ENCODE results near the gene SEC14L5. TPM values are rescaled to one million over a fixed set of nuclear protein-coding genes. Genes with fewer than 3 reads are reported as not detected.

SEC14L5 gene
- total and polyA plus RNA-seq, 10 of the 15 experiments (the other 5 are each of a cell fraction or from before 2014, with no cell fraction given), result 0.01 TPM; not detected in 9

DNA sequence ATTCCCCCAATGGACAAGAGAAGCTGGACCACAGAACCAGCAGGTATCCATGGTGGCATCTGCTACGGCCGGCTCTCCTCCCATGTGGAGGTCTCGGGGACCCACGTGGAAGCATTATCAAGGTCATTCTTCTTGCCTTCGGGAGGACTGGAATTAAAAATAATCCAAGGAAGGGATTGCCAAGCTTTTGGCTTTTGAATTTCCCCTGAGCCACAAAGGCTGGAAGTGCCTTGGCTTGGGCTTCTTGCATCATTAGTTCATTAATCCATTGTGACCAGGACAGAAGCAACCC, 59.5 kb downstream of the SEC14L5 start:
- Histone ChIP-seq H3K4me1 (ENCODE audit: control insufficient read depth, insufficient read depth, low read length) (no peaks in the 10 kb centered on the region), H3K27me3 (replicated peaks in 1 of 2; ENCODE audit: control insufficient read depth in 2 of 2, insufficient read depth in 2 of 2, low read length in 1 of 2) (no peaks in the 10 kb centered on the region), H3K27ac (ENCODE audit: control insufficient read depth, insufficient read depth) (no peak overlapping the region), H4K20me1 (ENCODE audit: control insufficient read depth, insufficient read depth) (no peaks in the 10 kb centered on the region), H3K79me2 (ENCODE audit: control insufficient read depth, insufficient read depth, low read length) (no peaks in the 10 kb centered on the region), H3K36me3 (ENCODE audit: control insufficient read depth in 2 of 2, insufficient read depth in 2 of 2, low read length in 1 of 2) (no peaks in the 10 kb centered on the region), H3K4me2 (ENCODE audit: control insufficient read depth, insufficient read depth) (no peak overlapping the region), H3K9me3 (replicated peaks; ENCODE audit: control insufficient read depth, insufficient read depth, low read length) (no peaks in the 10 kb centered on the region), H3K4me3 (no peak overlapping the region), H3K9ac (ENCODE audit: control insufficient read depth, insufficient read depth, low read length) (no peak overlapping the region), H2AFZ (ENCODE audit: control insufficient read depth, low read depth, low read length) (no peak overlapping the region)
- ChIA-PET POLR2A (no interaction called here), RAD21 (ENCODE audit: unreplicated experiment) (no interaction called here), CTCF (no interaction called here), SMC1A (ENCODE audit: uncharacterized antibody, unreplicated experiment) (interaction anchor here (1.0 kb wide), 1 partner anchor 42 kb away, joined by 3 read pairs; no protein-coding TSS in a partner anchor)
- in situ Hi-C loops (cut with MboI), result no loop called here
- 59% methylated on average over 5 of the region's 5 CpGs for WGBS (ENCODE audit: insufficient coverage, insufficient replicate concordance, low lambda C conversion rate, missing lambda C conversion rate)
- no TSS peak for BruUV-seq (replicated peaks)
- no peak for FAIRE-seq
- no peak for DNase-seq (ENCODE audit: low read depth, low spot score)
- no peak for TF ChIP-seq KAT2A (conservative IDR thresholded peaks at IDR 0.05; ENCODE audit: control insufficient read depth, low read depth, low read length)
- TF ChIP-seq RELA (IDR thresholded peaks at IDR 0.05; ENCODE audit: borderline replicate concordance, partially characterized antibody), result no peak
- no peak for ATAC-seq
- intact Hi-C loops (cut with micrococcal nuclease; ENCODE audit: unreplicated experiment), result no loop called here

DNA sequence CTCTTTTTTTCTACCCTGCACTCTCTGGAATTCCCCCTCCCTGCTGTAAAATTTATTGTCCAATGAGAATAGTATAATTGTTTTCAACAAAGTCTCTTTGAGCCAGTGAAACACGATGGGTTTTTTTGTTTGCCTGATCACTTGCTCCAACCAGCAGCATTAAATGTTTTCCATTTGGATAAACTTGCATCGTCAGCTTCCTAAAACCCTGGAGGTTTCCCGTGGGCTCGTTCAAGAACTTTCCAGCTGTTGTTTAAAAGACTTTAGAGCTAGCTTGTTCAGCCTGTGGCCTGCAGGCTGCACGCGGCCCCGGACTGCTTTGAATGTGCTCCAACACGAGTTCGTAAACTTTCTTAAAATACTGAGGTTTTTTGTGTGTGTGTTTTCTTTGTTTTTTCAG, 60.7 kb downstream of the SEC14L5 start:
- Histone ChIP-seq H3K27ac (ENCODE audit: control insufficient read depth, insufficient read depth) (no peak overlapping the region), H3K4me1 (ENCODE audit: control insufficient read depth, insufficient read depth, low read length) (no peaks in the 10 kb centered on the region), H3K79me2 (ENCODE audit: control insufficient read depth, insufficient read depth, low read length) (no peaks in the 10 kb centered on the region), H3K9me3 (replicated peaks; ENCODE audit: control insufficient read depth, insufficient read depth, low read length) (no peaks in the 10 kb centered on the region), H4K20me1 (ENCODE audit: control insufficient read depth, insufficient read depth) (no peaks in the 10 kb centered on the region), H3K27me3 (replicated peaks in 1 of 2; ENCODE audit: control insufficient read depth in 2 of 2, insufficient read depth in 2 of 2, low read length in 1 of 2) (no peaks in the 10 kb centered on the region), H2AFZ (ENCODE audit: control insufficient read depth, low read depth, low read length) (no peak overlapping the region), H3K4me3 (no peak overlapping the region), H3K4me2 (ENCODE audit: control insufficient read depth, insufficient read depth) (no peak overlapping the region), H3K36me3 (ENCODE audit: control insufficient read depth in 2 of 2, insufficient read depth in 2 of 2, low read length in 1 of 2) (no peaks in the 10 kb centered on the region), H3K9ac (ENCODE audit: control insufficient read depth, insufficient read depth, low read length) (no peak overlapping the region)
- CTCF ChIA-PET, result no interaction called here
- POLR2A ChIA-PET, result no interaction called here
- no TSS peak for BruUV-seq (replicated peaks)
- intact Hi-C loops (cut with micrococcal nuclease; ENCODE audit: unreplicated experiment) (no loop called here), in situ Hi-C loops (cut with MboI) (no loop called here)
- SMC1A ChIA-PET (ENCODE audit: uncharacterized antibody, unreplicated experiment), result no interaction called here
- DNase-seq (ENCODE audit: low read depth, low spot score) (no peak), FAIRE-seq (no peak), ATAC-seq (no peak)
- TF ChIP-seq, protein P1, sequence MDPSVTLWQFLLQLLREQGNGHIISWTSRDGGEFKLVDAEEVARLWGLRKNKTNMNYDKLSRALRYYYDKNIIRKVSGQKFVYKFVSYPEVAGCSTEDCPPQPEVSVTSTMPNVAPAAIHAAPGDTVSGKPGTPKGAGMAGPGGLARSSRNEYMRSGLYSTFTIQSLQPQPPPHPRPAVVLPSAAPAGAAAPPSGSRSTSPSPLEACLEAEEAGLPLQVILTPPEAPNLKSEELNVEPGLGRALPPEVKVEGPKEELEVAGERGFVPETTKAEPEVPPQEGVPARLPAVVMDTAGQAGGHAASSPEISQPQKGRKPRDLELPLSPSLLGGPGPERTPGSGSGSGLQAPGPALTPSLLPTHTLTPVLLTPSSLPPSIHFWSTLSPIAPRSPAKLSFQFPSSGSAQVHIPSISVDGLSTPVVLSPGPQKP (IDR thresholded peaks at IDR 0.05; ENCODE audit: low read depth, low read length), result no peak
- TF ChIP-seq EZH2 (IDR thresholded peaks at IDR 0.05; ENCODE audit: borderline replicate concordance, control insufficient read depth, low read depth, low read length) (no peak), KAT2A (conservative IDR thresholded peaks at IDR 0.05; ENCODE audit: control insufficient read depth, low read depth, low read length) (no peak), PBX3 (IDR thresholded peaks at IDR 0.05; ENCODE audit: insufficient replicate concordance, low read depth, low read length) (no peak), ATF7 (IDR thresholded peaks at IDR 0.05; ENCODE audit: low read depth) (no peak), SMAD5 (IDR thresholded peaks at IDR 0.05; ENCODE audit: low read depth) (no peak), JUNB (IDR thresholded peaks at IDR 0.05) (no peak), POLR2A (IDR thresholded peaks at IDR 0.05; ENCODE audit: low read depth, low read length) (no peak), DPF2 (IDR thresholded peaks at IDR 0.05) (no peak), TCF12 (IDR thresholded peaks at IDR 0.05; ENCODE audit: low read depth, low read length) (no peak), RAD21 (IDR thresholded peaks at IDR 0.05; ENCODE audit: insufficient read depth, low read depth, low read length) (no peak), NRF1 (conservative IDR thresholded peaks at IDR 0.05; ENCODE audit: low read depth, low read length) (no peak), NBN (IDR thresholded peaks at IDR 0.05) (no peak), ZNF24 (IDR thresholded peaks at IDR 0.05) (no peak), CHD2 (IDR thresholded peaks at IDR 0.05; ENCODE audit: borderline replicate concordance, low read depth, low read length) (no peak)
- TF ChIP-seq, protein P2, sequence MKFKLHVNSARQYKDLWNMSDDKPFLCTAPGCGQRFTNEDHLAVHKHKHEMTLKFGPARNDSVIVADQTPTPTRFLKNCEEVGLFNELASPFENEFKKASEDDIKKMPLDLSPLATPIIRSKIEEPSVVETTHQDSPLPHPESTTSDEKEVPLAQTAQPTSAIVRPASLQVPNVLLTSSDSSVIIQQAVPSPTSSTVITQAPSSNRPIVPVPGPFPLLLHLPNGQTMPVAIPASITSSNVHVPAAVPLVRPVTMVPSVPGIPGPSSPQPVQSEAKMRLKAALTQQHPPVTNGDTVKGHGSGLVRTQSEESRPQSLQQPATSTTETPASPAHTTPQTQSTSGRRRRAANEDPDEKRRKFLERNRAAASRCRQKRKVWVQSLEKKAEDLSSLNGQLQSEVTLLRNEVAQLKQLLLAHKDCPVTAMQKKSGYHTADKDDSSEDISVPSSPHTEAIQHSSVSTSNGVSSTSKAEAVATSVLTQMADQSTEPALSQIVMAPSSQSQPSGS (IDR thresholded peaks at IDR 0.05; ENCODE audit: low read length), result no peak
- RAD21 ChIA-PET (ENCODE audit: unreplicated experiment), result no interaction called here
- 39% methylated on average over 9 of the region's 9 CpGs for WGBS (ENCODE audit: insufficient coverage, insufficient replicate concordance, low lambda C conversion rate, missing lambda C conversion rate)

All from GM12878 (cell line).